NCI-H524 (cell line): ENCODE results near the gene IL22.

ENCODE experiments used
- DNase-seq, 2 experiments: peaks; one replicate each; lab custom pipeline; 2025; lab: John Stamatoyannopoulos, UW

Gene IL22

GRCh38 chr12:68264158-68264855, 10.9 kb upstream of the IL22 start:
- DNase-seq, result no peak

- no peak for DNase-seq
Observed at GRCh38 chr12:68263366-68263765, 10.0 kb upstream of the IL22 start.

- no peak for DNase-seq
Observed at GRCh38 chr12:68261896-68262295, 8.5 kb upstream of the IL22 start.

- DNase-seq, result no peak
Observed at GRCh38 chr12:68260153-68260552, 6.7 kb upstream of the IL22 start.

- no peak for DNase-seq
Observed at GRCh38 chr12:68259318-68259940, 6.0 kb upstream of the IL22 start.

- no peak for DNase-seq
Observed at GRCh38 chr12:68252077-68252476, 1.3 kb downstream of the IL22 start.

- no peak for DNase-seq
Observed at GRCh38 chr12:68250454-68250853, 3.0 kb downstream of the IL22 start.

- no peak for DNase-seq
Observed at GRCh38 chr12:68247785-68248184, 5.6 kb downstream of the IL22 start.

- no peak for DNase-seq
Observed at GRCh38 chr12:68246350-68246749, 7.1 kb downstream of the IL22 start.

- no peak for DNase-seq
Observed at GRCh38 chr12:68245180-68246021, 8.0 kb downstream of the IL22 start.

- no peak for DNase-seq
Observed at GRCh38 chr12:68242777-68243176, 10.6 kb downstream of the IL22 start.

- DNase-seq, result no peak
Observed at GRCh38 chr12:68240975-68241374, 12.4 kb downstream of the IL22 start.

- no peak for DNase-seq
Observed at GRCh38 chr12:68240079-68240478, 13.3 kb downstream of the IL22 start.

GRCh38 chr12:68239309-68239982, 14.0 kb downstream of the IL22 start:
- no peak for DNase-seq

GRCh38 chr12:68237619-68238018, 15.8 kb downstream of the IL22 start:
- peak in 1 of 2 experiments; percentile 31 for DNase-seq

GRCh38 chr12:68237078-68237477, 16.3 kb downstream of the IL22 start:
- no peak for DNase-seq

- DNase-seq, result no peak
Observed at GRCh38 chr12:68236421-68237059, 16.9 kb downstream of the IL22 start.

- no peak for DNase-seq
Observed at GRCh38 chr12:68235576-68235975, 17.8 kb downstream of the IL22 start.

GRCh38 chr12:68234140-68234539, 19.3 kb downstream of the IL22 start:
- DNase-seq, result no peak

GRCh38 chr12:68233498-68233897, 19.9 kb downstream of the IL22 start:
- no peak for DNase-seq

GRCh38 chr12:68231691-68232090, 21.7 kb downstream of the IL22 start:
- DNase-seq, result no peak

GRCh38 chr12:68231229-68231628, 22.2 kb downstream of the IL22 start:
- DNase-seq, result no peak
